ACC112 (cell line): ENCODE results near the gene NDUFA12.
A peak's percentile ranks its signal among the peaks of the same experiment; 100 is the strongest.
"Not testable (repeated sequence)": the region's sequence is repeated elsewhere in the genome, so short reads cannot be mapped to it uniquely, and the experiment has no call there.

Source experiments
- H2AFZ ChIP-seq: fragments of 200-600 bp; sonication (generic); one replicate; pipeline ENCODE4 v1.6.0; 2017; ENCODE audit warnings: antibody characterized with exemption, low read length; ENCODE audit not compliant: unreplicated experiment
- H3K27ac ChIP-seq: fragments of 200-600 bp; sonication (generic); 2 replicates; pipeline ENCODE4 v1.5.1; 2014; ENCODE audit warnings: low read depth, mild to moderate bottlenecking, antibody characterized with exemption, low read length, moderate library complexity
- H3K27me3 ChIP-seq: fragments of 200-600 bp; sonication (generic); 2 replicates; pipeline ENCODE4 v1.6.1; 2014; ENCODE audit warnings: mild to moderate bottlenecking, antibody characterized with exemption, low read length, moderate library complexity, mixed read lengths; ENCODE audit not compliant: insufficient read depth
- H3K36me3 ChIP-seq: fragments of 200-600 bp; sonication (generic); 2 replicates; pipeline ENCODE4 v1.6.1; 2016; ENCODE audit warnings: mild to moderate bottlenecking, antibody characterized with exemption, low read length, moderate library complexity, mixed read lengths; ENCODE audit not compliant: insufficient read depth
- H3K4me1 ChIP-seq: fragments of 200-600 bp; sonication (generic); one replicate; pipeline ENCODE4 v1.6.1; 2016; ENCODE audit warnings: low read length, mixed read lengths; ENCODE audit not compliant: insufficient read depth, unreplicated experiment, control insufficient read depth
- H3K4me3 ChIP-seq: fragments of 200-600 bp; sonication (generic); 2 replicates; pipeline ENCODE4 v1.5.1; 2014; ENCODE audit warnings: mild to moderate bottlenecking, low read depth, low read length
- H3K79me2 ChIP-seq: fragments of 200-600 bp; sonication (generic); one replicate; pipeline ENCODE4 v1.6.0; 2016; ENCODE audit warnings: low read length; ENCODE audit not compliant: control insufficient read depth, unreplicated experiment, insufficient read depth

The NDUFA12 gene

GRCh38 chr12:95002754-95003153 is 743 bp downstream of the NDUFA12 start:
- Histone ChIP-seq H2AFZ (peak overlapping the region; percentile 89), H3K27ac (peak overlapping the region; percentile 48), H3K27me3 (no peaks in the 10 kb centered on the region), H3K4me3 (peak overlapping the region; percentile 89), H3K79me2 (peaks cover 37% of the 10 kb centered on the region), H3K4me1 (peaks cover 8% of the 10 kb centered on the region), H3K36me3 (peaks cover 6% of the 10 kb centered on the region; the same call in 1 of the 2 replicates)

GRCh38 chr12:94998326-94998725 is 5.2 kb downstream of the NDUFA12 start:
- no peaks in the 10 kb centered on the region for H3K27me3 ChIP-seq
- peaks cover 17% of the 10 kb centered on the region for H3K4me1 ChIP-seq
- no peak overlapping the region for H2AFZ ChIP-seq
- H3K27ac ChIP-seq = no peak overlapping the region
- H3K79me2 ChIP-seq = peaks cover 50% of the 10 kb centered on the region
- peaks cover 6% of the 10 kb centered on the region; the same call in 1 of the 2 replicates for H3K36me3 ChIP-seq
- H3K4me3 ChIP-seq = no peak overlapping the region

DNA sequence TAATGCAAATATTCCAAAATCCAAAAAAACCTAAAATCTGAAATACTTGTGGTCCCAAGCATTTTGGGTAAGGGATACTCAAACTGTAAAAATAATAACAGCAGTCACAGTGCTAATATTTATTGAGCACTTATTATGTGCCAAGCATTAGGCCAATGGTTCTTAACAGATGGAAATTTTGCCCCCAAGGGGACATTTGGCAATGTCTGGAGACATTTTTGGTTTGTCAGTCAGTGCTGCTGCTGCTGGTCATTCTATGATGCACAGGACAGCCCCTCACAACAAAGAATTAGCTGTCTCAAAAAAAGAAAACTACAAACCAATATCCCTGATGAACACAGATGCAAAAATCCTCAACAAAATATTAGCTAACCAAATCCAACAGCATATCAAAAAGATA is 5.8 kb downstream of the NDUFA12 start:
- no peaks in the 10 kb centered on the region for H3K27me3 ChIP-seq
- peaks cover 17% of the 10 kb centered on the region for H3K4me1 ChIP-seq
- peaks cover 44% of the 10 kb centered on the region for H3K79me2 ChIP-seq
- no peak overlapping the region for H3K27ac ChIP-seq
- peaks cover 6% of the 10 kb centered on the region; the same call in 1 of the 2 replicates for H3K36me3 ChIP-seq
- no peak overlapping the region for H2AFZ ChIP-seq
- H3K4me3 ChIP-seq = no peak overlapping the region

DNA sequence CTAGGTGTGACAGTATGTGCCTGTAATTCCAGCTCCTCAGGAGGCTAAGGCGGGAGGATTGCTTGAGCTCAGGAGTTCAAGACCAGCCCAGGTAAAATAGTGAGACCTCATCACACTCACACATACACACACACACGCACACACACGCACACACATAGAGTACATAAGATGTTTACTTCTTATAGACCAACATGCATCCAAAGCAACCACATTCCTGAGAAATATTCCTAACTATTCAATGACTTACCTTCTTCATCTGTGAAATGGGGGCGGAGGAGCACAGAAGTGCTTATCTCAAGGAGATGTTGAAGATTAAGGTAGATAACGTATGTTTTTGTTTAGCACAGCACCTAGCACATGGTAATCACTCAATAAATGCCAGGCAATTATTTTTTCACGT is 6.4 kb downstream of the NDUFA12 start:
- no peaks in the 10 kb centered on the region for H3K27me3 ChIP-seq
- H3K4me1 ChIP-seq = peaks cover 13% of the 10 kb centered on the region
- no peak overlapping the region for H2AFZ ChIP-seq
- peaks cover 44% of the 10 kb centered on the region for H3K79me2 ChIP-seq
- H3K27ac ChIP-seq = no peak overlapping the region
- no peak overlapping the region for H3K4me3 ChIP-seq
- H3K36me3 ChIP-seq = peaks cover 6% of the 10 kb centered on the region; the same call in 1 of the 2 replicates

- H3K36me3 ChIP-seq = peaks cover 4% of the 10 kb centered on the region; the same call in 1 of the 2 replicates
- no peaks in the 10 kb centered on the region for H3K27me3 ChIP-seq
- no peak overlapping the region for H3K4me3 ChIP-seq
- no peak overlapping the region for H3K27ac ChIP-seq
- no peak overlapping the region for H2AFZ ChIP-seq
- H3K4me1 ChIP-seq = peaks cover 13% of the 10 kb centered on the region
- H3K79me2 ChIP-seq = peaks cover 34% of the 10 kb centered on the region
Observed at GRCh38 chr12:94994312-94994711, 9.2 kb downstream of the NDUFA12 start.

- not testable (repeated sequence) for H3K27ac ChIP-seq, H2AFZ ChIP-seq, H3K27me3 ChIP-seq, H3K36me3 ChIP-seq, H3K4me3 ChIP-seq
- Histone ChIP-seq H3K4me1 (peaks cover 13% of the 10 kb centered on the region), H3K79me2 (peaks cover 30% of the 10 kb centered on the region)
Observed at GRCh38 chr12:94993855-94994254, 9.6 kb downstream of the NDUFA12 start.

DNA sequence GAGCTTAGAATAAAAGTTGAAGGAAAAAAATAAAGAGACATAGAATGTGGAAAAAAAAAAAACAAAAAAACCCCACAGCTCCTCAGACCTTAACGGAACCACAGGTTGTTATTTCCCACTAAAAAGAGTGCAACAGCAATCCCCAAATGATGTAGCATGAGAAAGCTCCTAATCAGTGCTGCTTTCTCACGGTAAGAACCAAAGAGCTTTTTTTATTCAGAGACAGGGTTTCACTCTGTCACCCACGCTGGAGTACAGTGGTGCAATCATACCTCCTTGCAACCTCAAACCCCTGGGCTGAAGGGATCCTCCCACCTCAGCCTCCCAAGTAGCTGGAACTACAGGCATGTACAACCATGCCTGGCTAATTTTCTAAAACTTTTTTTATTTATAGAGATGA is 13.3 kb downstream of the NDUFA12 start:
- Histone ChIP-seq H3K36me3 (no peaks in the 10 kb centered on the region), H3K27me3 (no peaks in the 10 kb centered on the region), H2AFZ (no peak overlapping the region), H3K4me1 (peaks cover 13% of the 10 kb centered on the region), H3K27ac (no peak overlapping the region), H3K79me2 (peaks cover 4% of the 10 kb centered on the region), H3K4me3 (no peak overlapping the region)

DNA sequence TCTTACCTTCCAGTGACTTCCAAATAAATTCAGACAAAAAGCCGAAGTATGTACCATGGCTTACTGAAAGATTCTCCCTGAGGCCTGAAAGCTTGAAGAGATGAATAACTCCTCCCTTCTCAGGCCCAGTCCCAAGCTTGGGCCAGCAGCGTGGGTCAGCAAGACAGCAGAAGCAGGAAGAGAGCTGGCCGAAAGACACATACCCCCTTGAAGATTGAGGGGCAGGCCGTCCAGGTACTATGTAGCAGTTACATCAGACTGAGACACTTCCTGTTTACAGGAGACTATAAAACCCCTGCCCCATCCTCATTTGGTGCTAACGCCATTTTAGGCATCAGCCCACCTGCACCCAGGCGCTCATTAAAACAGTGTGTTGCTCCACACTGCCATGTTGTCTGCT is 15.0 kb downstream of the NDUFA12 start:
- no peaks in the 10 kb centered on the region for H3K27me3 ChIP-seq
- no peaks in the 10 kb centered on the region for H3K36me3 ChIP-seq
- H3K79me2 ChIP-seq = peaks cover 4% of the 10 kb centered on the region
- H3K27ac ChIP-seq = no peak overlapping the region
- H3K4me1 ChIP-seq = no peaks in the 10 kb centered on the region
- H3K4me3 ChIP-seq = no peak overlapping the region
- H2AFZ ChIP-seq = no peak overlapping the region

DNA sequence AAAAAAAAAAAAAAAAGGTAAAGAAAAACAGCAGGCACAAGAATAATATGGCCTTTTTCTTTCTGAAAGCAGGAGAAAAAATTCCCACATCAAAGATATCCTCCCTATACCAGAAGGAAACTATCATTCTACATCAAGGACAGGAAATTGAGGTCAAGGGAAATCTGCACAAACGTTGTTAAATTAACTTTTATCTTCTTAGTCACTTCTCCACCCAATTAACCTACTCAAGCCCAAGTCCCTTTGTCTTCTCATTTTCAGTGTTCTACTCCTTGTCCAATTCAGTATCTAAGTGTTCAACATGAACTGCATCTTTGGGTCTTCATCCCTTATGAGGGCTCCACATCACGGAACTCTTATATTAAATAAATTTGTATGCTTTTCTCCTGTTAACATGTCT is 15.7 kb downstream of the NDUFA12 start:
- Histone ChIP-seq H3K27me3 (no peaks in the 10 kb centered on the region), H3K4me1 (no peaks in the 10 kb centered on the region), H3K27ac (no peak overlapping the region), H3K36me3 (no peaks in the 10 kb centered on the region), H3K79me2 (peaks cover 4% of the 10 kb centered on the region), H2AFZ (no peak overlapping the region), H3K4me3 (no peak overlapping the region)

- Histone ChIP-seq H3K79me2 (no peaks in the 10 kb centered on the region), H2AFZ (no peak overlapping the region), H3K4me3 (no peak overlapping the region), H3K27me3 (no peaks in the 10 kb centered on the region), H3K4me1 (no peaks in the 10 kb centered on the region), H3K27ac (no peak overlapping the region), H3K36me3 (no peaks in the 10 kb centered on the region)
Observed at GRCh38 chr12:94987076-94987669, 16.3 kb downstream of the NDUFA12 start.

DNA sequence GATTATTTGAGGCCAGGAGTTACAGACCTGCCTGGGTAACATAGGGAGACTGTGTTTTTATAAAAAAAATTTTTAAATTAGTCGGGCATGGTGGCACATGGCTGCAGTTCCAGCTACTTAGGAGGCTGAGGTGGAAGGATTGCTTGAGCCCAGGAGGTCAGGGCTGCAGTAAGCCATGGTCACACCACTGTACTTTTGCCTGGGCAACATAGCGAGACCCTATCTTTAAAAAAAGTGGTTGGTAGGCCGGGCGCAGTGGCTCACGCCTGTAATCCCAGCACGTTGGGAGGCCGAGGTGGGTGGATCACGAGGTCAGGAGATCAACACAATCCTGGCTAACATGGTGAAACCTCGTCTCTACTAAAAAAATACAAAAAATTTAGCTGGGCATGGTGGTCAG is 18.4 kb downstream of the NDUFA12 start:
- not testable (repeated sequence) for H3K36me3 ChIP-seq, H3K79me2 ChIP-seq, H3K27me3 ChIP-seq, H3K4me3 ChIP-seq, H2AFZ ChIP-seq, H3K4me1 ChIP-seq, H3K27ac ChIP-seq
